Osteocyte (in vitro differentiated cells): ENCODE measurements around the gene UBR1. TPM values are rescaled to one million over a fixed set of nuclear protein-coding genes. Genes with fewer than 3 reads are reported as not detected.

Experiments
- DNase-seq: peaks from one replicate; pipeline ENCODE4 v3.0.0; 2021; ENCODE audit warnings: mixed read lengths; ENCODE audit not compliant: unreplicated experiment; ENCODE audit errors: extremely low spot score
- H3K27ac Mint-ChIP-seq: one replicate; pipeline ENCODE4 v1.8.0; 2021; ENCODE audit warnings: mild to moderate bottlenecking, mixed read lengths; ENCODE audit not compliant: unreplicated experiment
- H3K27me3 Mint-ChIP-seq: one replicate; pipeline ENCODE4 v1.8.0; 2021; ENCODE audit warnings: mixed read lengths; ENCODE audit not compliant: unreplicated experiment
- H3K36me3 Mint-ChIP-seq: one replicate; pipeline ENCODE4 v1.8.0; 2021; ENCODE audit warnings: mixed read lengths; ENCODE audit not compliant: unreplicated experiment
- H3K4me1 Mint-ChIP-seq: one replicate; pipeline ENCODE4 v1.8.0; 2021; ENCODE audit warnings: mixed read lengths; ENCODE audit not compliant: unreplicated experiment
- H3K4me3 Mint-ChIP-seq: one replicate; pipeline ENCODE4 v1.8.0; 2021; ENCODE audit warnings: mild to moderate bottlenecking, moderate library complexity, mixed read lengths; ENCODE audit not compliant: unreplicated experiment
- H3K9me3 Mint-ChIP-seq: one replicate; pipeline ENCODE4 v1.8.0; 2021; ENCODE audit warnings: mixed read lengths; ENCODE audit not compliant: unreplicated experiment
- total RNA-seq: library from RNA; stranded (reverse); gene quantifications from 2 replicates; pipeline ENCODE4 v1.2.1, GENCODE V29; 2021
- TF ChIP-seq, protein P1 (sequence below): fragments of 200-600 bp; sonication (generic); IDR thresholded peaks from 2 replicates; pipeline ENCODE4 v1.5.0; 2021; ENCODE audit warnings: antibody characterized with exemption, mild to moderate bottlenecking, moderate library complexity

Gene UBR1
- total RNA-seq, 1 donor from 2014 or later: 31.4 TPM

- H3K27ac Mint-ChIP-seq: no peak overlapping the region
- peaks cover 25% of the 10 kb centered on the region for H3K4me1 Mint-ChIP-seq
- no peaks in the 10 kb centered on the region for H3K9me3 Mint-ChIP-seq
- no peaks in the 10 kb centered on the region for H3K27me3 Mint-ChIP-seq
- H3K36me3 Mint-ChIP-seq: no peaks in the 10 kb centered on the region
- no peak overlapping the region for H3K4me3 Mint-ChIP-seq
- DNase-seq: no peak
- TF ChIP-seq, protein P1, sequence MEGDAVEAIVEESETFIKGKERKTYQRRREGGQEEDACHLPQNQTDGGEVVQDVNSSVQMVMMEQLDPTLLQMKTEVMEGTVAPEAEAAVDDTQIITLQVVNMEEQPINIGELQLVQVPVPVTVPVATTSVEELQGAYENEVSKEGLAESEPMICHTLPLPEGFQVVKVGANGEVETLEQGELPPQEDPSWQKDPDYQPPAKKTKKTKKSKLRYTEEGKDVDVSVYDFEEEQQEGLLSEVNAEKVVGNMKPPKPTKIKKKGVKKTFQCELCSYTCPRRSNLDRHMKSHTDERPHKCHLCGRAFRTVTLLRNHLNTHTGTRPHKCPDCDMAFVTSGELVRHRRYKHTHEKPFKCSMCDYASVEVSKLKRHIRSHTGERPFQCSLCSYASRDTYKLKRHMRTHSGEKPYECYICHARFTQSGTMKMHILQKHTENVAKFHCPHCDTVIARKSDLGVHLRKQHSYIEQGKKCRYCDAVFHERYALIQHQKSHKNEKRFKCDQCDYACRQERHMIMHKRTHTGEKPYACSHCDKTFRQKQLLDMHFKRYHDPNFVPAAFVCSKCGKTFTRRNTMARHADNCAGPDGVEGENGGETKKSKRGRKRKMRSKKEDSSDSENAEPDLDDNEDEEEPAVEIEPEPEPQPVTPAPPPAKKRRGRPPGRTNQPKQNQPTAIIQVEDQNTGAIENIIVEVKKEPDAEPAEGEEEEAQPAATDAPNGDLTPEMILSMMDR: no peak
Measured at GRCh38 chr15:43107751-43108150, 1.9 kb upstream of the UBR1 start.

DNA sequence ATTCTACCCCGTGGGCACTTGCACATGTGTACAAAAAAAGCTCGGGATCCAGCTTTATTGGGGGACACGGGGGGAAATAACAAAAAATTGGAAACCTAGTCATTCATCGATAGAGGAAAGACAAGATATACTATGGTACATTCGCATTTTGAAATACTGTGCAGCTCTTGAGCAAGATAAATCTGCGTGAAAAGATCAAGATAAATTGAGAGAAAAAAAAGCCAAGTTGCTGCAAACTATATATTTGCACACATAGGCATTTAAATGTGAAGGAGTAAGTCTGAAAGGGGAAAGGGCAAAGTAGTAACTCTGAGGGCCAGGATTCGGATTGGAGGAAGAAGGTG, 620 bp upstream of the UBR1 start:
- Mint-ChIP-seq H3K36me3 (peaks cover 7% of the 10 kb centered on the region), H3K27ac (peak overlapping the region; percentile 98), H3K27me3 (no peaks in the 10 kb centered on the region), H3K9me3 (no peaks in the 10 kb centered on the region), H3K4me1 (peaks cover 25% of the 10 kb centered on the region), H3K4me3 (peak overlapping the region; percentile 91)
- TF ChIP-seq, protein P1: no peak
- no peak for DNase-seq

DNA sequence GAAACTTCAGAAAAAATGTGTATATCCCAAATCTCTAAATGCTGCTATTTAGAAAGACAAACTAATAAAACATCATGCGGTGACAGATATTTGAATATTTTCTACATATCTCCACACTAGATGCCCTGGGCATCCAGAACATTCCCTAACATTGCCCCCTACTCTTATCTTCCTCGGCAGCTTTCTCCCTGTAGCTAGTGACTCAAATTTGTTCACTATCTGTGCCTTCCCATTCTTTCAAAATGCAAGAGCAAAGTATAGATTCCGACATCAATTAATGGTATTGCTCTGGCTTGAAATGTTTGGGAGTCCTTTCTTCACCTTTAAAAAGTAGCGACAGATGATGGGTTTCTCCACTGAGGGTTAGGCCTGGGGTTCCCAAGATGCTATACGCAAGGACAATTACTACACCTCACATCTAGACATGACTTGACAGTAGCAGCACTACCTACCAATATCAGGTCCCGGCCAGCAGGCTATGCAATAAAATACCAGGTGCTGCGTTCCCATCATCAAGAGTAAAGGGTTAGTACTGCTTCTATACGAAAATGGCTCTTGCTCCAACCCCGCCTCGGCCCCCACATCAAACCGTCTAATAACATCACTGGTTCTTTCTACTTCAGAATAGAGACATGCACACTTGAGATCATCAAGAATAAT, 631 bp downstream of the UBR1 start:
- Mint-ChIP-seq H3K36me3 (peaks cover 16% of the 10 kb centered on the region), H3K4me3 (peak overlapping the region; percentile 91), H3K27ac (peak overlapping the region; percentile 98), H3K27me3 (no peaks in the 10 kb centered on the region), H3K4me1 (peaks cover 25% of the 10 kb centered on the region), H3K9me3 (no peaks in the 10 kb centered on the region)
- TF ChIP-seq, protein P1: no peak
- no peak for DNase-seq

DNA sequence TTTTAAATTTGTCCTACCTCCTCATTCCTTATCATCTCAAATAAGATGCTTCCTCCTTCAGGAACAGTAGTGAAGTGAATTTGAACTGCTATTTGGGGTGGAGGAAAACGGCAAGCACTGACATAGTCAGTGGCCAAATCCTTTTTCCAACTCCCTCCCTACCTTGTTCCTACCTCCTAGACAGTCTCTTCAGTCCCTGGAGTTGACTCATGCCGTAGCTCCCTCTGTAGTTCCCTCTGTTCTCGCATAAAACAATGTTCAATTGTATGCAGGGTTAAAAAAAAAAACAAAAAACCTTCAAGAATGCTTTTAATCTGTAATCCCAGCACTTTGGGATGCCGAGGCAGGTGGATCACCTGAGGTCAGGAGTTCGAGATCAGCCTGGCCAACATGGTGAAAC, 1.4 kb downstream of the UBR1 start:
- no peak for DNase-seq
- Mint-ChIP-seq H3K27ac (no peak overlapping the region), H3K4me1 (peaks cover 25% of the 10 kb centered on the region), H3K9me3 (no peaks in the 10 kb centered on the region), H3K36me3 (peaks cover 21% of the 10 kb centered on the region), H3K4me3 (peak overlapping the region; percentile 52), H3K27me3 (no peaks in the 10 kb centered on the region)
- TF ChIP-seq, protein P1: no peak

- H3K36me3 Mint-ChIP-seq: peaks cover 21% of the 10 kb centered on the region
- H3K27me3 Mint-ChIP-seq: no peaks in the 10 kb centered on the region
- TF ChIP-seq, protein P1: no peak
- H3K9me3 Mint-ChIP-seq: no peaks in the 10 kb centered on the region
- peaks cover 25% of the 10 kb centered on the region for H3K4me1 Mint-ChIP-seq
- H3K27ac Mint-ChIP-seq: no peak overlapping the region
- no peak for DNase-seq
- no peak overlapping the region for H3K4me3 Mint-ChIP-seq
Measured at GRCh38 chr15:43103907-43104306, 1.9 kb downstream of the UBR1 start.
